Rectal smooth muscle tissue (tissue), 1 donor: ENCODE results near the gene VPS37C.
"Not testable (repeated sequence)": the region's sequence is repeated elsewhere in the genome, so short reads cannot be mapped to it uniquely, and the experiment has no call there.

Experiments used
- H3K27ac ChIP-seq: one replicate; pipeline ENCODE4 v1.7.0; 2013; ENCODE audit warnings: low read depth, low read length, inconsistent platforms
- H3K27me3 ChIP-seq: one replicate; pipeline ENCODE4 v1.7.0; 2013; ENCODE audit warnings: low read length; ENCODE audit not compliant: control insufficient read depth, insufficient read depth
- H3K36me3 ChIP-seq: one replicate; pipeline ENCODE4 v1.7.0; 2013; ENCODE audit warnings: low read length; ENCODE audit not compliant: control insufficient read depth, insufficient read depth
- H3K4me1 ChIP-seq: one replicate; pipeline ENCODE4 v1.7.0; 2013; ENCODE audit warnings: low read length; ENCODE audit not compliant: control insufficient read depth, insufficient read depth
- H3K4me3 ChIP-seq: one replicate; pipeline ENCODE4 v1.7.0; 2013; ENCODE audit warnings: low read length
- H3K9ac ChIP-seq: one replicate; pipeline ENCODE4 v1.7.0; 2013; ENCODE audit warnings: low read length

VPS37C gene

GRCh38 chr11:61106894-61107470 is 54.2 kb downstream of the VPS37C start:
- Histone ChIP-seq H3K4me3 (no peak overlapping the region), H3K27ac (no peak overlapping the region), H3K36me3 (no peaks in the 10 kb centered on the region), H3K9ac (no peak overlapping the region), H3K27me3 (no peaks in the 10 kb centered on the region), H3K4me1 (no peaks in the 10 kb centered on the region)

- Histone ChIP-seq H3K27ac (no peak overlapping the region), H3K27me3 (no peaks in the 10 kb centered on the region), H3K4me1 (no peaks in the 10 kb centered on the region), H3K4me3 (no peak overlapping the region), H3K9ac (no peak overlapping the region), H3K36me3 (no peaks in the 10 kb centered on the region)
Observed at GRCh38 chr11:61106296-61106695, 54.9 kb downstream of the VPS37C start.

GRCh38 chr11:61104963-61105362 is 56.3 kb downstream of the VPS37C start:
- Histone ChIP-seq H3K4me1 (no peaks in the 10 kb centered on the region), H3K27ac (no peak overlapping the region), H3K36me3 (no peaks in the 10 kb centered on the region), H3K27me3 (no peaks in the 10 kb centered on the region), H3K9ac (no peak overlapping the region), H3K4me3 (no peak overlapping the region)

- no peak overlapping the region for H3K27ac ChIP-seq
- H3K4me1 ChIP-seq = no peaks in the 10 kb centered on the region
- H3K4me3 ChIP-seq = no peak overlapping the region
- H3K36me3 ChIP-seq = no peaks in the 10 kb centered on the region
- H3K9ac ChIP-seq = no peak overlapping the region
- no peaks in the 10 kb centered on the region for H3K27me3 ChIP-seq
Observed at GRCh38 chr11:61103851-61104423, 57.3 kb downstream of the VPS37C start.

- Histone ChIP-seq H3K4me1 (no peaks in the 10 kb centered on the region), H3K27me3 (no peaks in the 10 kb centered on the region), H3K9ac (no peak overlapping the region), H3K27ac (no peak overlapping the region), H3K4me3 (peak overlapping the region; percentile 43), H3K36me3 (no peaks in the 10 kb centered on the region)
Observed at GRCh38 chr11:61102667-61103571, 58.3 kb downstream of the VPS37C start.

GRCh38 chr11:61098778-61099177 is 62.4 kb downstream of the VPS37C start:
- Histone ChIP-seq H3K4me3 (no peak overlapping the region), H3K9ac (no peak overlapping the region), H3K36me3 (no peaks in the 10 kb centered on the region), H3K27me3 (no peaks in the 10 kb centered on the region), H3K4me1 (no peaks in the 10 kb centered on the region), H3K27ac (no peak overlapping the region)

- not testable (repeated sequence) for H3K9ac ChIP-seq, H3K4me1 ChIP-seq, H3K27me3 ChIP-seq, H3K4me3 ChIP-seq, H3K36me3 ChIP-seq, H3K27ac ChIP-seq
Observed at GRCh38 chr11:61098261-61098660, 63.0 kb downstream of the VPS37C start.

GRCh38 chr11:61095021-61095420 is 66.2 kb downstream of the VPS37C start:
- Histone ChIP-seq H3K4me3 (no peak overlapping the region), H3K9ac (no peak overlapping the region), H3K4me1 (no peaks in the 10 kb centered on the region), H3K27me3 (no peaks in the 10 kb centered on the region), H3K36me3 (no peaks in the 10 kb centered on the region), H3K27ac (no peak overlapping the region)

GRCh38 chr11:61094167-61094566 is 67.1 kb downstream of the VPS37C start:
- H3K4me3 ChIP-seq, H3K36me3 ChIP-seq, H3K4me1 ChIP-seq, H3K27ac ChIP-seq, H3K27me3 ChIP-seq, H3K9ac ChIP-seq: not testable (repeated sequence)

- Histone ChIP-seq H3K36me3 (no peaks in the 10 kb centered on the region), H3K4me3 (no peak overlapping the region), H3K9ac (no peak overlapping the region), H3K27ac (no peak overlapping the region), H3K27me3 (no peaks in the 10 kb centered on the region), H3K4me1 (no peaks in the 10 kb centered on the region)
Observed at GRCh38 chr11:61092908-61093763, 68.1 kb downstream of the VPS37C start.

GRCh38 chr11:61092280-61092766 is 68.9 kb downstream of the VPS37C start:
- H3K4me3 ChIP-seq = no peak overlapping the region
- H3K9ac ChIP-seq = no peak overlapping the region
- H3K27me3 ChIP-seq = no peaks in the 10 kb centered on the region
- no peak overlapping the region for H3K27ac ChIP-seq
- no peaks in the 10 kb centered on the region for H3K4me1 ChIP-seq
- no peaks in the 10 kb centered on the region for H3K36me3 ChIP-seq
